RWPE2 (cell line): ENCODE measurements around the gene SLC25A26.
"Not testable (repeated sequence)": the region's sequence is repeated elsewhere in the genome, so short reads cannot be mapped to it uniquely, and the experiment has no call there.

Experiments used
- ATAC-seq: fragments of 200-7000 bp; cut with Tn5 transposase; 3 replicates; pipeline ENCODE4 v1.9.1; 2021; ENCODE audit warnings: low read depth
- DNase-seq: peaks from one replicate; pipeline ENCODE4 v3.0.0-alpha.2; 2020; ENCODE audit warnings: low spot score
- H3K27ac ChIP-seq: fragments of 450-650 bp; 2 replicates; pipeline ENCODE4 v1.5.1; 2017; ENCODE audit warnings: mild to moderate bottlenecking; ENCODE audit not compliant: poor library complexity, severe bottlenecking
- H3K27me3 ChIP-seq: fragments of 250-450 bp; sonication (Bioruptor Pico); 2 replicates; pipeline ENCODE4 v1.5.1; 2021; ENCODE audit warnings: mild to moderate bottlenecking, moderate library complexity; ENCODE audit not compliant: insufficient read depth, poor library complexity, severe bottlenecking
- H3K36me3 ChIP-seq: fragments of 250-450 bp; sonication (Bioruptor Pico); 2 replicates; pipeline ENCODE4 v1.5.1; 2020; ENCODE audit warnings: low read depth, mild to moderate bottlenecking, moderate library complexity
- H3K4me1 ChIP-seq: fragments of 250-450 bp; sonication (Bioruptor Pico); 2 replicates; pipeline ENCODE4 v1.5.1; 2021; ENCODE audit warnings: mild to moderate bottlenecking, moderate library complexity; ENCODE audit not compliant: insufficient read depth, poor library complexity, severe bottlenecking
- H3K4me3 ChIP-seq: fragments of 250-450 bp; sonication (Bioruptor Pico); 2 replicates; pipeline ENCODE4 v1.5.1; 2021; ENCODE audit warnings: mild to moderate bottlenecking, moderate library complexity; ENCODE audit not compliant: severe bottlenecking
- H3K9me3 ChIP-seq: fragments of 250-450 bp; sonication (Bioruptor Pico); 2 replicates; pipeline ENCODE4 v1.5.1; 2021; ENCODE audit warnings: mild to moderate bottlenecking, moderate library complexity; ENCODE audit not compliant: severe bottlenecking
- TF ChIP-seq, protein P1 (sequence below): fragments of 450-650 bp; IDR thresholded peaks from one replicate; pipeline ENCODE4 v1.5.1; 2017; ENCODE audit warnings: mild to moderate bottlenecking, moderate library complexity; ENCODE audit not compliant: poor library complexity, severe bottlenecking

Gene SLC25A26

DNA sequence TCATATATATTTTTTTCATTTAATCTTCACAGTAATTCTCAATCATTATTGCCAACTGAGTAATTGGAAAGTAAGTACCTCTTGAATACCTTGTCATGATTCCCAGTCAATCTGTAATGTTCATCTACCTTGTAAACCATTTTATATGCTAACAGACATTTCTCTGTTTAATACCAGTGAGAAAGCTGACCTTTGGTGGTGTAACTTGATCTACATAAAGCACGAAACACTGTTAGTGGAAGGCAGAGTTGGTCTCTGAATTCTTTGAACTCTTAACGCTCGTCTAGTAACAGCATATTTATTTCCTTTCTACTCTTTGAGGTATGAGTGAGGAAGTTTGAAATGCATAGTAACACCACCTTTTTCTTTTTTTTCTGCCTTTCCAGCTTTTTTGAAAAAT is 59.5 kb downstream of the SLC25A26 start:
- H3K36me3 ChIP-seq = no peaks in the 10 kb centered on the region
- TF ChIP-seq, protein P1, sequence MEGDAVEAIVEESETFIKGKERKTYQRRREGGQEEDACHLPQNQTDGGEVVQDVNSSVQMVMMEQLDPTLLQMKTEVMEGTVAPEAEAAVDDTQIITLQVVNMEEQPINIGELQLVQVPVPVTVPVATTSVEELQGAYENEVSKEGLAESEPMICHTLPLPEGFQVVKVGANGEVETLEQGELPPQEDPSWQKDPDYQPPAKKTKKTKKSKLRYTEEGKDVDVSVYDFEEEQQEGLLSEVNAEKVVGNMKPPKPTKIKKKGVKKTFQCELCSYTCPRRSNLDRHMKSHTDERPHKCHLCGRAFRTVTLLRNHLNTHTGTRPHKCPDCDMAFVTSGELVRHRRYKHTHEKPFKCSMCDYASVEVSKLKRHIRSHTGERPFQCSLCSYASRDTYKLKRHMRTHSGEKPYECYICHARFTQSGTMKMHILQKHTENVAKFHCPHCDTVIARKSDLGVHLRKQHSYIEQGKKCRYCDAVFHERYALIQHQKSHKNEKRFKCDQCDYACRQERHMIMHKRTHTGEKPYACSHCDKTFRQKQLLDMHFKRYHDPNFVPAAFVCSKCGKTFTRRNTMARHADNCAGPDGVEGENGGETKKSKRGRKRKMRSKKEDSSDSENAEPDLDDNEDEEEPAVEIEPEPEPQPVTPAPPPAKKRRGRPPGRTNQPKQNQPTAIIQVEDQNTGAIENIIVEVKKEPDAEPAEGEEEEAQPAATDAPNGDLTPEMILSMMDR = no peak
- DNase-seq = no peak
- H3K4me1 ChIP-seq = no peaks in the 10 kb centered on the region
- no peak overlapping the region for H3K4me3 ChIP-seq
- ATAC-seq = no peak
- H3K27me3 ChIP-seq = no peaks in the 10 kb centered on the region
- H3K27ac ChIP-seq = no peak overlapping the region
- H3K9me3 ChIP-seq = no peaks in the 10 kb centered on the region

DNA sequence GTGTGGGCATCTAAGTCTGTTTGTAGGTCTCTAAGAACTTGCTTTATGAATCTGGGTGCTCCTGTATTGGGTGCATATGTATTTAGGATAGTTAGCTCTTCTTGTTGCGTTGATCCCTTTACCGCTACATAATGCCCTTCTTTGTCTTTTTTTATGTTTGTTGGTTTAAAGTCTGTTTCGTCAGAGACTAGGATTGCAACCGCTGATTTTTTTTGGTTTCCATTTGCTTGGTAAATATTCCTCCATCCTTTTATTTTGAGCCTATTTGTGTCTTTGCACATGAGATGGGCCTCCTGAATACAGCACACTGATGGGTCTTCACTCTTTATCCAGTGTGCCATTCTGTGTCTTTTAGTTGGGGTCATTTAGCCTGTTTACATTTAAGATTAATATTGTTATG is 71.1 kb downstream of the SLC25A26 start:
- not testable (repeated sequence) for H3K4me1 ChIP-seq, ATAC-seq, H3K4me3 ChIP-seq, H3K36me3 ChIP-seq, H3K27me3 ChIP-seq, H3K9me3 ChIP-seq, H3K27ac ChIP-seq, DNase-seq

DNA sequence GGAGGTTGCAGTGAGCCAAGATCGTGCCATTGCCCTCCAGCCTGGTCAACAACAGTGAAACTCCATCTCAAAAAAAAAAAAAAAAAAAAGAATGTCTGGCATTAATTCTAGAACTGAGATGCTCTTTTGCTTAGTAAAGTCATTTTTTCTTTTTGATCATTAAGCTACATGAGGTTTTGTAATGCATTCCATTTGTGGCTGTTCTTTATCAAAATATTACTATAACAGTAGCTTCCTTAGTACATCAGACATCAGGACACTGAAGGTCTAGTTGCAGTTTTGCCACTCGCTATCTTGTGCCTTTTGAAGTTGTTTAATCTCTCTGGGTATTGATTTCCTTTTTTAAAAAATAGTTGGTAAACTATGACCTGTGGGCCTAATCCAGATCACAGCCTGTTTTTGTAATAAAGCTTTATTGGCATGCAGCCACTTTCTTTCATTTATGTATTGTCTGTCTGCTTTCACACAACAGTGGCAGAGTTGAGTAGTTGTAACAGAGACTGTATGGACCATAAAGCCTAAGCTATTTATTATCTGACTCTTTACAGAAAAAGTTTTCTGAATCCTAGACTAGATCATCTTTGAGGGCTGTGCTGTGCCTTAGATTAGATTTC is 76.6 kb downstream of the SLC25A26 start:
- no peaks in the 10 kb centered on the region for H3K27me3 ChIP-seq
- no peak for ATAC-seq
- H3K27ac ChIP-seq = no peak overlapping the region
- no peaks in the 10 kb centered on the region for H3K4me1 ChIP-seq
- no peak for DNase-seq
- no peaks in the 10 kb centered on the region for H3K36me3 ChIP-seq
- H3K4me3 ChIP-seq = no peak overlapping the region
- no peaks in the 10 kb centered on the region for H3K9me3 ChIP-seq
- TF ChIP-seq, protein P1 = no peak

DNA sequence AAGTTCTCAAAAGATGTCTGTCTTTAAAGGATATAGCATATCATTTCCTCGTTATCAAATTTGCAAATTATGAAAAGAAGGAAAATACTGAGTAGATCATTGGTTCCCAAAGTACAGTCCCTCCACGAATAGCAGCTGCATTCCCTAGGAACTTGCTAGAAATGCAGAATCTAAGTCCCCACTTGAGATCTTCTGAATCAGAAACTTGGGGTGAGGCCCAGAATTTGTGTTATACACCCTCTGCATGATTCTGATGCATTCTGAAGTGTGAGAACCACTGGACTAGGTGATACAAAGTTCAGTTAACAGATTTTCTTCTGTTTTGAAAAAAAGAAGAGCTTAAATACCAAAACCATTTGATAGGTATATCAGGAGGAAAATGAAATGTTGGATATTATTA is 77.1 kb downstream of the SLC25A26 start:
- Histone ChIP-seq H3K36me3 (no peaks in the 10 kb centered on the region), H3K27ac (no peak overlapping the region), H3K4me3 (no peak overlapping the region), H3K4me1 (no peaks in the 10 kb centered on the region), H3K27me3 (no peaks in the 10 kb centered on the region), H3K9me3 (no peaks in the 10 kb centered on the region)
- DNase-seq = no peak
- TF ChIP-seq, protein P1 = no peak
- ATAC-seq = no peak

DNA sequence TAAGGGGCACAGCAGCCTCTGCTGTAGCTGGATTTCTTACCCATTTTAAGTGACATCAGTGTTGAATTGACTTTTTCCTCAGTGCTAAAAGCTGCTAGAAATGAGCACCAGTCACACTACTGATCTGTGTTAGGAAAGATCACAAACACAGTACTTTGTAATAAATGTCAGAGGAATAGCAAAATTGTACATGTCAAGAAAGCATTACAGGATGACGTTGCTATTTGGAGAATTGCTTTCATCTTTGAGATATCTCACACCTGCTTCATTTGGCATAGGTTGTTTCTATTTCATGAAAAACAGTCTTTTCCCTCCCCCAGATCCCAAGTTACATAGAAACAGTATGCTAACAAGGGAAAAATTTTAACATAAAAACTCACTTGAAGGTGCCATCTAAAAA is 77.8 kb downstream of the SLC25A26 start:
- no peaks in the 10 kb centered on the region for H3K9me3 ChIP-seq
- no peaks in the 10 kb centered on the region for H3K36me3 ChIP-seq
- DNase-seq (no peak), ATAC-seq (no peak)
- H3K27ac ChIP-seq = no peak overlapping the region
- TF ChIP-seq, protein P1 = no peak
- H3K27me3 ChIP-seq = no peaks in the 10 kb centered on the region
- no peak overlapping the region for H3K4me3 ChIP-seq
- H3K4me1 ChIP-seq = no peaks in the 10 kb centered on the region

DNA sequence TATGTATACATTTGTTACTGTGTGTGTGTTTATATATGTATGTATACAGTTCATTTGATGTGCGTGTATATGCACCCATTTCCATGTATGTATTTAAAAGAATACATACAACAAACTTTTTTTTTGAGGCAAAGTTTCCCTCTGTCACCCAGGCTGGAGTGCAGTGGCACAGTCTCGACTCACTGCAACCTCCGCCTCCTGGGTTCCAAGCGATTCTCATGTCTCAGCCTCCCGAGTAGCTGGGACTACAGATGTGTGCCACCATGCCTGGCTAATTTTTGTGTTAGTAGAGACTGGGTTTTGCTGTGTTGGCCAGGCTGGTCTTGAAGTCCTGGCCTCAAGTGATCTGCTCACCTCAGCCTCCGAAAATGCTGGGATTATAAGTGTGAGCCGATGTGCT is 78.3 kb downstream of the SLC25A26 start:
- not testable (repeated sequence) for H3K9me3 ChIP-seq, H3K27ac ChIP-seq, H3K27me3 ChIP-seq, H3K36me3 ChIP-seq, ATAC-seq, H3K4me3 ChIP-seq, DNase-seq, H3K4me1 ChIP-seq
